ENCODE data around the gene CTDNEP1. TPM values are rescaled to one million over a fixed set of nuclear protein-coding genes. Genes with fewer than 3 reads are reported as not detected.

The CTDNEP1 gene
- total and polyA plus RNA-seq, 4 donors = 44.4 to 181 (median 113) TPM

- Histone ChIP-seq H3K4me1 (ENCODE audit: control insufficient read depth, insufficient read depth, low read length) (peaks cover 35% of the 10 kb centered on the region), H3K27ac (ENCODE audit: low read depth, low read length) (peak overlapping the region; percentile 100), H3K9me3 (ENCODE audit: control insufficient read depth, insufficient read depth, low read length) (no peaks in the 10 kb centered on the region), H3K36me3 (ENCODE audit: control insufficient read depth, insufficient read depth, low read length) (peaks cover 44% of the 10 kb centered on the region), H3K27me3 (ENCODE audit: control insufficient read depth, insufficient read depth, low read length) (no peaks in the 10 kb centered on the region), H3K4me3 (ENCODE audit: low read depth, low read length) (peak overlapping the region; percentile 89)
- 62% methylated on average over 6 of the region's 9 CpGs for WGBS (ENCODE audit: insufficient coverage)
- no peak for DNase-seq (ENCODE audit: low read depth in 4 of 6, low spot score in 6 of 6)
Measured at GRCh38 chr17:7241090-7241733, 10.3 kb downstream of the CTDNEP1 start.

GRCh38 chr17:7240375-7240774, 11.2 kb downstream of the CTDNEP1 start:
- H3K9me3 ChIP-seq (ENCODE audit: control insufficient read depth, insufficient read depth, low read length) = no peaks in the 10 kb centered on the region
- no peak for DNase-seq (ENCODE audit: low read depth in 4 of 6, low spot score in 6 of 6)
- WGBS (ENCODE audit: insufficient coverage) = no CpG with 5 or more reads among the region's 4 CpGs
- H3K36me3 ChIP-seq (ENCODE audit: control insufficient read depth, insufficient read depth, low read length) = peaks cover 45% of the 10 kb centered on the region
- peak overlapping the region; percentile 100 for H3K27ac ChIP-seq (ENCODE audit: low read depth, low read length)
- peak overlapping the region; percentile 99 for H3K4me3 ChIP-seq (ENCODE audit: low read depth, low read length)
- peaks cover 41% of the 10 kb centered on the region for H3K4me1 ChIP-seq (ENCODE audit: control insufficient read depth, insufficient read depth, low read length)
- no peaks in the 10 kb centered on the region for H3K27me3 ChIP-seq (ENCODE audit: control insufficient read depth, insufficient read depth, low read length)

- WGBS (ENCODE audit: insufficient coverage) = under 1% methylated on average over 53 of the region's 72 CpGs
- peak within 1 kb of the TSS; percentile 91 for H3K27ac ChIP-seq (ENCODE audit: low read depth, low read length)
- H3K36me3 ChIP-seq (ENCODE audit: control insufficient read depth, insufficient read depth, low read length) = peaks cover 42% of the 10 kb centered on the region
- H3K9me3 ChIP-seq (ENCODE audit: control insufficient read depth, insufficient read depth, low read length) = no peaks in the 10 kb centered on the region
- H3K4me1 ChIP-seq (ENCODE audit: control insufficient read depth, insufficient read depth, low read length) = peaks cover 47% of the 10 kb centered on the region
- H3K4me3 ChIP-seq (ENCODE audit: low read depth, low read length) = peak within 1 kb of the TSS; percentile 99
- peak; percentile 97 to 100 (median 100) for DNase-seq (ENCODE audit: low read depth in 4 of 6, low spot score in 6 of 6)
- no peaks in the 10 kb centered on the region for H3K27me3 ChIP-seq (ENCODE audit: control insufficient read depth, insufficient read depth, low read length)
Measured at GRCh38 chr17:7239091-7240027, 12.2 kb downstream of the CTDNEP1 start, which contains the start of gene PHF23. Gene PHF23, minus strand, starts transcription at chr17:7239457. Its CDS starts 178 bp downstream, at chr17:7239279.

- peaks cover 38% of the 10 kb centered on the region for H3K36me3 ChIP-seq (ENCODE audit: control insufficient read depth, insufficient read depth, low read length)
- peak overlapping the region; percentile 91 for H3K27ac ChIP-seq (ENCODE audit: low read depth, low read length)
- H3K27me3 ChIP-seq (ENCODE audit: control insufficient read depth, insufficient read depth, low read length) = no peaks in the 10 kb centered on the region
- peaks cover 43% of the 10 kb centered on the region for H3K4me1 ChIP-seq (ENCODE audit: control insufficient read depth, insufficient read depth, low read length)
- peak overlapping the region; percentile 99 for H3K4me3 ChIP-seq (ENCODE audit: low read depth, low read length)
- 0% methylated on average over 25 of the region's 39 CpGs for WGBS (ENCODE audit: insufficient coverage)
- no peak for DNase-seq (ENCODE audit: low read depth in 4 of 6, low spot score in 6 of 6)
- no peaks in the 10 kb centered on the region for H3K9me3 ChIP-seq (ENCODE audit: control insufficient read depth, insufficient read depth, low read length)
Measured at GRCh38 chr17:7238420-7239090, 13.0 kb downstream of the CTDNEP1 start.

GRCh38 chr17:7237761-7238419, 13.6 kb downstream of the CTDNEP1 start:
- DNase-seq (ENCODE audit: low read depth in 4 of 6, low spot score in 6 of 6) = peak in 2 of 6 donors; percentile 76 to 84
- under 1% methylated on average over 56 of the region's 73 CpGs for WGBS (ENCODE audit: insufficient coverage)
- no peaks in the 10 kb centered on the region for H3K27me3 ChIP-seq (ENCODE audit: control insufficient read depth, insufficient read depth, low read length)
- H3K4me1 ChIP-seq (ENCODE audit: control insufficient read depth, insufficient read depth, low read length) = peaks cover 45% of the 10 kb centered on the region
- H3K36me3 ChIP-seq (ENCODE audit: control insufficient read depth, insufficient read depth, low read length) = peaks cover 35% of the 10 kb centered on the region
- peak overlapping the region; percentile 99 for H3K4me3 ChIP-seq (ENCODE audit: low read depth, low read length)
- peak overlapping the region; percentile 67 for H3K27ac ChIP-seq (ENCODE audit: low read depth, low read length)
- no peaks in the 10 kb centered on the region for H3K9me3 ChIP-seq (ENCODE audit: control insufficient read depth, insufficient read depth, low read length)

- 0% methylated on average over 2 of the region's 6 CpGs for WGBS (ENCODE audit: insufficient coverage)
- H3K4me1 ChIP-seq (ENCODE audit: control insufficient read depth, insufficient read depth, low read length) = peaks cover 50% of the 10 kb centered on the region
- no peak for DNase-seq (ENCODE audit: low read depth in 4 of 6, low spot score in 6 of 6)
Measured at GRCh38 chr17:7237266-7237760, 14.2 kb downstream of the CTDNEP1 start.

GRCh38 chr17:7236808-7237207, 14.7 kb downstream of the CTDNEP1 start:
- no peaks in the 10 kb centered on the region for H3K27me3 ChIP-seq (ENCODE audit: control insufficient read depth, insufficient read depth, low read length)
- WGBS (ENCODE audit: insufficient coverage) = 88% methylated on average over 6 of the region's 6 CpGs
- H3K36me3 ChIP-seq (ENCODE audit: control insufficient read depth, insufficient read depth, low read length) = peaks cover 38% of the 10 kb centered on the region
- no peak for DNase-seq (ENCODE audit: low read depth in 4 of 6, low spot score in 6 of 6)
- H3K4me1 ChIP-seq (ENCODE audit: control insufficient read depth, insufficient read depth, low read length) = peaks cover 51% of the 10 kb centered on the region
- no peak overlapping the region for H3K27ac ChIP-seq (ENCODE audit: low read depth, low read length)
- H3K9me3 ChIP-seq (ENCODE audit: control insufficient read depth, insufficient read depth, low read length) = no peaks in the 10 kb centered on the region
- H3K4me3 ChIP-seq (ENCODE audit: low read depth, low read length) = peak overlapping the region; percentile 99

More at GRCh38 chr17:7237266-7237760, 14.2 kb downstream of the CTDNEP1 start:
- H3K4me3 ChIP-seq (ENCODE audit: low read depth, low read length) = peak overlapping the region; percentile 99
- H3K36me3 ChIP-seq (ENCODE audit: control insufficient read depth, insufficient read depth, low read length) = peaks cover 37% of the 10 kb centered on the region
- H3K9me3 ChIP-seq (ENCODE audit: control insufficient read depth, insufficient read depth, low read length) = no peaks in the 10 kb centered on the region
- no peaks in the 10 kb centered on the region for H3K27me3 ChIP-seq (ENCODE audit: control insufficient read depth, insufficient read depth, low read length)
- peak overlapping the region; percentile 58 for H3K27ac ChIP-seq (ENCODE audit: low read depth, low read length)

GRCh38 chr17:7235693-7236665, 15.6 kb downstream of the CTDNEP1 start:
- H3K27ac ChIP-seq (ENCODE audit: low read depth, low read length) = no peak overlapping the region

More at GRCh38 chr17:7235693-7236665, 15.6 kb downstream of the CTDNEP1 start:
- Histone ChIP-seq H3K27me3 (ENCODE audit: control insufficient read depth, insufficient read depth, low read length) (no peaks in the 10 kb centered on the region), H3K4me1 (ENCODE audit: control insufficient read depth, insufficient read depth, low read length) (peaks cover 51% of the 10 kb centered on the region), H3K36me3 (ENCODE audit: control insufficient read depth, insufficient read depth, low read length) (peaks cover 40% of the 10 kb centered on the region), H3K4me3 (ENCODE audit: low read depth, low read length) (no peak overlapping the region), H3K9me3 (ENCODE audit: control insufficient read depth, insufficient read depth, low read length) (no peaks in the 10 kb centered on the region)
- WGBS (ENCODE audit: insufficient coverage) = 91% methylated on average over 21 of the region's 22 CpGs
- no peak for DNase-seq (ENCODE audit: low read depth in 4 of 6, low spot score in 6 of 6)

Measured in spinal cord (tissue), 10 donors.